Caco-2 (cell line): Measurements from ENCODE around the gene EPO. TPM values are rescaled to one million over a fixed set of nuclear protein-coding genes. Genes with fewer than 3 reads are reported as not detected.
A peak's percentile ranks its signal among the peaks of the same experiment; 100 is the strongest.

Experiments
- BruUV-seq: library from RNA; stranded (reverse); fragments of 400-500 nt; replicated peaks from 2 replicates; lab custom pipeline; 2021; lab: Mats Ljungman, UMichigan
- CTCF ChIA-PET: fragments of 300-600 bp; sonication (Branson Sonifier 250); formaldehyde crosslinking; loops from one replicate; lab custom pipeline; 2022; ENCODE audit warnings: antibody characterized with exemption; lab: Charles Lee
- POLR2A ChIA-PET: fragments of 300-600 bp; sonication (Branson Sonifier 250); formaldehyde crosslinking; loops from one replicate; lab custom pipeline; 2022; ENCODE audit warnings: antibody characterized with exemption; lab: Charles Lee
- DNase-seq, 2 experiments: peaks; one replicate each; pipeline versions ENCODE4 v3.0.0 to v3.0.0-alpha.2; 2020 to 2022
- H3K27me3 ChIP-seq: replicated peaks from 2 replicates; pipeline ENCODE4 v1.6.0; 2011; ENCODE audit warnings: low read length; ENCODE audit not compliant: control insufficient read depth, insufficient read depth
- H3K36me3 ChIP-seq: 2 replicates; pipeline ENCODE4 v1.5.1; 2011; ENCODE audit warnings: low read length; ENCODE audit not compliant: control insufficient read depth, insufficient read depth
- H3K4me1 ChIP-seq: fragments of 250-450 bp; sonication (Bioruptor Pico); 2 replicates; pipeline ENCODE4 v1.5.1; 2020; ENCODE audit warnings: mild to moderate bottlenecking
- H3K4me3 ChIP-seq: 2 replicates; pipeline ENCODE4 v1.5.1; 2011; ENCODE audit warnings: low read depth, mild to moderate bottlenecking, control low read depth, low read length
- H3K9me3 ChIP-seq: fragments of 250-450 bp; sonication (Bioruptor Pico); 2 replicates; pipeline ENCODE4 v1.5.1; 2020; ENCODE audit warnings: mild to moderate bottlenecking, moderate library complexity
- H3K27ac Mint-ChIP-seq: one replicate; pipeline ENCODE4 v1.8.0; 2022; ENCODE audit warnings: mixed read lengths; ENCODE audit not compliant: unreplicated experiment
- H3K27me3 Mint-ChIP-seq: one replicate; pipeline ENCODE4 v1.8.0; 2022; ENCODE audit warnings: mixed read lengths; ENCODE audit not compliant: insufficient read depth, unreplicated experiment
- H3K36me3 Mint-ChIP-seq: one replicate; pipeline ENCODE4 v1.8.0; 2022; ENCODE audit warnings: mild to moderate bottlenecking, mixed read lengths; ENCODE audit not compliant: insufficient read depth, unreplicated experiment
- H3K4me1 Mint-ChIP-seq: one replicate; pipeline ENCODE4 v1.8.0; 2022; ENCODE audit warnings: low read depth, mixed read lengths; ENCODE audit not compliant: unreplicated experiment
- H3K4me3 Mint-ChIP-seq: one replicate; pipeline ENCODE4 v1.8.0; 2022; ENCODE audit warnings: mild to moderate bottlenecking, moderate library complexity, mixed read lengths; ENCODE audit not compliant: unreplicated experiment
- H3K9me3 Mint-ChIP-seq: one replicate; pipeline ENCODE4 v1.8.0; 2022; ENCODE audit warnings: mixed read lengths; ENCODE audit not compliant: unreplicated experiment
- intact Hi-C: fragments of 100-400 bp; cut with micrococcal nuclease; formaldehyde crosslinking; loops from one replicate; pipeline ENCODE4 v1.10.0; 2022; ENCODE audit not compliant: unreplicated experiment
- total RNA-seq: library from RNA; stranded (reverse); gene quantifications from 2 replicates; pipeline ENCODE4 v1.2.3, GENCODE V29; 2022
- TF ChIP-seq, protein P1 (sequence below), 2 experiments: fragments of 200-600 bp in 1 of 2; IDR thresholded peaks; 1 replicate in 1 of 2; 2 replicates in 1 of 2; pipeline versions ENCODE4 v1.5.1 to v1.8.0; 2011 to 2022; ENCODE audit warnings: antibody characterized with exemption in 1 of 2, control low read depth in 1 of 2, inconsistent platforms in 1 of 2, low read depth in 1 of 2, low read length in 1 of 2, mild to moderate bottlenecking in 1 of 2, moderate library complexity in 1 of 2; ENCODE audit not compliant: insufficient read depth in 1 of 2, severe bottlenecking in 1 of 2, unreplicated experiment in 1 of 2

Gene EPO
- total RNA-seq, 1 experiment from 2014 or later = 1.1 TPM

DNA sequence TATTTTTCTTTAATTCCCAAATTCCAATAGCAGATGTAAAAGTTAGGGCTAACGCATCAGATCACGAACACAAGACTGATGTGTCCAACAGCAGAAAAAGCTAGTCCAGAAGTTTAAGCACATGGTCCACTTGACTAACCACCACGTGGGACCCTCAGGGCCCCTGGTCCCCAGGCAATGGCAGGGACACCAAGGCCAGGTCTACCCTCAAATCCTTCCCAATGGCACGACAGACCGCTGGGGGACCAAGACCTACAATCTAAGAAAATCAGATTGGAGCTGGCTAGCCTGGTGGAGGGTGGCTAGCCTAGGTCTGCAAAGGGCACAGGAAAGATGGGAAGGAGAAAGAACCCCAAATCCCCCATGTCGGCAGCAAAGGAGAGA is 27.7 kb upstream of the EPO start:
- Mint-ChIP-seq H3K27me3 (no peaks in the 10 kb centered on the region), H3K27ac (no peak overlapping the region)
- intact Hi-C loops = loop anchor here (5.0 kb wide), 1 partner anchor 60 kb away; no protein-coding TSS in a partner anchor

DNA sequence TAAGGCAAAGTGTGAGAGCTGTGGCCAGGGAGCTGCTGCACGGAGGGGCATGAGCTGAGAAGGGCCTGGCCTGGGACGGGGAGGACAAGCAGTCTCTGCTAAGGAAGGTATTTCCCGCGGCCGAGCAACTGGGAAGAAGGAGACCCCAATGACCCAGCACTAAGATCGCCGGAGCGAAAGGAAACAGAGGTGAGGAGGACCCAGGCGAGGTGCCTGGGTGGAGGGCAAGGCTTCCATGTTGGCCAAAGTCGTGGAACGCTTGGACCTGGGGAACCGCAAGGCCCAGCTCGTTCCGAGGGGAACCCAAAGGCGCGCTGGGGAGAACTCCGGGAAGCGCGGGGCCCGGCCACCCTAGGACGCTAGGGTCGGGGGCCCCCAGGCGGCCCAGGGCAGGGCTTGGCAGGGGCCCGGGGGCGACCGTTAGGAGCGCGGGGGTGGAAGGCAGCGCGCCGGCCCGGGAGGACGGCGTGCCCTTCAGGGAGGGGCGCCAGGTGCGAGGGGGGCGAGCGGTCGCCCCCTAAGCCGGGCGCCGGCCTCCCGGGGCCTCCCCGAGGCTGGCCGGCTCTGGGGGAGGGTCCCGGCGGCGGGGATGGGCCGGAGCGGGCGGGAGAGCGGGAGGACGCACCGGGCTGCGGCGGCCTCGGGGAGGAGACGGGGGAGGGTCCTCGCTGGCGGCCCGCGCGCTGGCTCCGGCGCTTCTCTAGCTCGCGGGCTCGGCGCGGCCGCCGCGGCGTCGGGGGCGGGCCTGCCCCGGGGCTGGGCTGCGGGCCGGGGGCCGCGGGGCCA is 26.8 kb upstream of the EPO start:
- Histone ChIP-seq H3K9me3 (no peaks in the 10 kb centered on the region), H3K36me3 (no peaks in the 10 kb centered on the region; the same call in 1 of the 2 replicates), H3K27me3 (no peaks in the 10 kb centered on the region), H3K4me1 (peaks cover 19% of the 10 kb centered on the region), H3K4me3 (peak overlapping the region; percentile 55)
- peaks cover 35% of the 10 kb centered on the region for H3K36me3 Mint-ChIP-seq
- DNase-seq = peak in 1 of 2 experiments; percentile 51
- intact Hi-C loops = loop anchor here (5.0 kb wide), 1 partner anchor 61 kb away; no protein-coding TSS in a partner anchor
- ChIA-PET POLR2A (interaction anchor here (0.6 to 3.0 kb wide), 7 partner anchors 12 to 108 kb away, joined by 3 to 18 read pairs (median 5); partner anchors contain the start of genes FBXO24, GNB2, LRCH4 and MOSPD3), CTCF (interaction anchor here (0.5 to 2.8 kb wide), 6 partner anchors 12 to 266 kb away, joined by 3 to 21 read pairs (median 4); partner anchors contain the start of genes FBXO24 and POP7)
- H3K4me1 Mint-ChIP-seq = peaks cover 18% of the 10 kb centered on the region
- no peaks in the 10 kb centered on the region for H3K27me3 Mint-ChIP-seq
- no TSS peak for BruUV-seq
- H3K27ac Mint-ChIP-seq = peak overlapping the region; percentile 95
- H3K4me3 Mint-ChIP-seq = peak overlapping the region; percentile 96
- TF ChIP-seq, protein P1, sequence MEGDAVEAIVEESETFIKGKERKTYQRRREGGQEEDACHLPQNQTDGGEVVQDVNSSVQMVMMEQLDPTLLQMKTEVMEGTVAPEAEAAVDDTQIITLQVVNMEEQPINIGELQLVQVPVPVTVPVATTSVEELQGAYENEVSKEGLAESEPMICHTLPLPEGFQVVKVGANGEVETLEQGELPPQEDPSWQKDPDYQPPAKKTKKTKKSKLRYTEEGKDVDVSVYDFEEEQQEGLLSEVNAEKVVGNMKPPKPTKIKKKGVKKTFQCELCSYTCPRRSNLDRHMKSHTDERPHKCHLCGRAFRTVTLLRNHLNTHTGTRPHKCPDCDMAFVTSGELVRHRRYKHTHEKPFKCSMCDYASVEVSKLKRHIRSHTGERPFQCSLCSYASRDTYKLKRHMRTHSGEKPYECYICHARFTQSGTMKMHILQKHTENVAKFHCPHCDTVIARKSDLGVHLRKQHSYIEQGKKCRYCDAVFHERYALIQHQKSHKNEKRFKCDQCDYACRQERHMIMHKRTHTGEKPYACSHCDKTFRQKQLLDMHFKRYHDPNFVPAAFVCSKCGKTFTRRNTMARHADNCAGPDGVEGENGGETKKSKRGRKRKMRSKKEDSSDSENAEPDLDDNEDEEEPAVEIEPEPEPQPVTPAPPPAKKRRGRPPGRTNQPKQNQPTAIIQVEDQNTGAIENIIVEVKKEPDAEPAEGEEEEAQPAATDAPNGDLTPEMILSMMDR (IDR thresholded peaks at IDR 0.05; ENCODE audit: insufficient read depth in 1 of 2, low read depth in 1 of 2, low read length in 1 of 2, severe bottlenecking in 1 of 2, unreplicated experiment in 1 of 2) = no peak
- H3K9me3 Mint-ChIP-seq = no peaks in the 10 kb centered on the region

More for the DNA sequence above, 27.7 kb upstream of the EPO start:
- peak overlapping the region; percentile 55 for H3K4me3 ChIP-seq
- H3K9me3 Mint-ChIP-seq = no peaks in the 10 kb centered on the region
- ChIA-PET CTCF (interaction anchor here (0.5 to 2.8 kb wide), 3 partner anchors 13 to 265 kb away, joined by 3 to 21 read pairs (median 10); partner anchors contain the start of gene POP7), POLR2A (interaction anchor here (1.5 to 3.0 kb wide), 2 partner anchors 13 to 80 kb away, joined by 5 to 18 read pairs; partner anchors contain the start of genes MOSPD3 and POP7)
- H3K4me1 Mint-ChIP-seq = peaks cover 18% of the 10 kb centered on the region
- H3K9me3 ChIP-seq = no peaks in the 10 kb centered on the region
- H3K4me3 Mint-ChIP-seq = peak overlapping the region; percentile 96
- no peaks in the 10 kb centered on the region for H3K27me3 ChIP-seq
- peaks cover 19% of the 10 kb centered on the region for H3K4me1 ChIP-seq
- H3K36me3 ChIP-seq = no peaks in the 10 kb centered on the region; the same call in 1 of the 2 replicates
- BruUV-seq = no TSS peak
- H3K36me3 Mint-ChIP-seq = peaks cover 44% of the 10 kb centered on the region
- DNase-seq = no peak
- TF ChIP-seq, protein P1 (IDR thresholded peaks at IDR 0.05; ENCODE audit: insufficient read depth in 1 of 2, low read depth in 1 of 2, low read length in 1 of 2, severe bottlenecking in 1 of 2, unreplicated experiment in 1 of 2) = no peak

DNA sequence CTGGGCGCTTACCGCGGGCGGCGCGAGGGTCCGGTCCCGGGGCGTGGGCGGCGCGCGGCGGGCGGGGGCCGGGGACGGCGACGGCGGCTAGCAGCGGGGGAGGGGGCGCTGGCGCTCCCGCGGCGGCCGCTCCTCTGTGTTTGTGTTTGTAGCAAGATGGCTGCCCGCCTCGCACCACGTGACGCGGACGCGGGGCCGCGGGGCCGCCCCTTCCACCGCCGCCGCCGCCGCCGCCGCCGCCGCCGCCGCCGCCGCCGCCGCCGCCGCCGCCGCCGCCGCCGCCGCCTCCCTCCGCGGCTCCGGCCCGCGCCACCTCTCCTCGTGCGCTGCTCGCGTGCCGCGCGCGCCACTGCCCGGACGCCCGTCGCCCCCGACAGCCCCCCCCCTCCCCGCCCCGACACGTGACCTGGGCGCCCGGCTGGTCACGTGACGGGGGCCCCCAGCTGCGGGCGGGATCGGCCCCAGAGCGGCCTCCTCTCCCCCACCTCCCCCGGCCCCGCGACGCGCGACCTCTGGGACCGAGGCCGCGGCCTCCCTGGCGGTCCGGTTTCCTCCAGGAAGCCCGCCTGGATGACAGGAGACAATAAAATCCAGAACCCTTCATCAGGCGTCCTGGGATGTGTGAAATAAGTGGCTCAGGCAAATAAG is 26.0 kb upstream of the EPO start, which contains the start of gene GIGYF1:
TSS of gene GIGYF1 (minus strand) at position 153 of the 648 bp plus-strand sequence. CDS start 6,012 bp downstream, outside the sequence.
- H3K4me3 Mint-ChIP-seq = peak within 1 kb of the TSS; percentile 96
- POLR2A ChIA-PET = interaction anchor here (0.6 to 3.0 kb wide), 7 partner anchors 11 to 195 kb away, joined by 3 to 18 read pairs (median 5); partner anchors contain the start of genes FBXO24, GNB2, LRCH4 and MOSPD3
- Histone ChIP-seq H3K4me3 (peak within 1 kb of the TSS; percentile 55), H3K36me3 (no peaks in the 10 kb centered on the region; the same call in 1 of the 2 replicates), H3K4me1 (peaks cover 19% of the 10 kb centered on the region), H3K27me3 (no peaks in the 10 kb centered on the region), H3K9me3 (no peaks in the 10 kb centered on the region)
- TF ChIP-seq, protein P1 (IDR thresholded peaks at IDR 0.05; ENCODE audit: insufficient read depth in 1 of 2, low read depth in 1 of 2, low read length in 1 of 2, severe bottlenecking in 1 of 2, unreplicated experiment in 1 of 2) = no peak
- no TSS peak for BruUV-seq
- no peaks in the 10 kb centered on the region for H3K27me3 Mint-ChIP-seq
- CTCF ChIA-PET = interaction anchor here (0.5 to 2.8 kb wide), 4 partner anchors 11 to 108 kb away, joined by 4 to 21 read pairs (median 4); partner anchors contain the start of genes FBXO24 and POP7
- peak within 1 kb of the TSS; percentile 95 for H3K27ac Mint-ChIP-seq
- H3K36me3 Mint-ChIP-seq = peaks cover 27% of the 10 kb centered on the region
- intact Hi-C loops = loop anchor here (5.0 kb wide), 1 partner anchor 62 kb away; no protein-coding TSS in a partner anchor
- DNase-seq = peak; percentile 80 to 83
- H3K9me3 Mint-ChIP-seq = no peaks in the 10 kb centered on the region
- peaks cover 18% of the 10 kb centered on the region for H3K4me1 Mint-ChIP-seq
